Measurements from ENCODE around the gene PLEKHG1. TPM values are rescaled to one million over a fixed set of nuclear protein-coding genes. Genes with fewer than 3 reads are reported as not detected.

The PLEKHG1 gene
- total and polyA plus RNA-seq, 4 donors = 3.0 to 11.9 (median 5.2) TPM

GRCh38 chr6:150638267-150638666 lies 38.6 kb downstream of the PLEKHG1 start:
- WGBS = 69% methylated on average over 1 of the region's 1 CpG
- H3K27me3 ChIP-seq (ENCODE audit: control insufficient read depth in 4 of 4, insufficient read depth in 4 of 4, low read length in 3 of 4) = no peaks in the 10 kb centered on the region
- H3K36me3 ChIP-seq (ENCODE audit: control insufficient read depth in 4 of 4, insufficient read depth in 3 of 4, low read depth in 1 of 4, low read length in 3 of 4) = no peaks in the 10 kb centered on the region
- peak overlapping the region in 1 of 2 donors; percentile 6 for H3K27ac ChIP-seq (ENCODE audit: low read depth in 1 of 2, low read length in 2 of 2)
- no peak overlapping the region for H3K4me3 ChIP-seq (ENCODE audit: low read depth in 1 of 3, low read length in 3 of 3)
- H3K4me1 ChIP-seq (ENCODE audit: control insufficient read depth in 4 of 4, insufficient read depth in 4 of 4, low read length in 3 of 4) = peaks cover 8 to 39% (median 25%) of the 10 kb centered on the region in 4 donors
- no peak for DNase-seq (ENCODE audit: low spot score)
- TF ChIP-seq, protein P1, sequence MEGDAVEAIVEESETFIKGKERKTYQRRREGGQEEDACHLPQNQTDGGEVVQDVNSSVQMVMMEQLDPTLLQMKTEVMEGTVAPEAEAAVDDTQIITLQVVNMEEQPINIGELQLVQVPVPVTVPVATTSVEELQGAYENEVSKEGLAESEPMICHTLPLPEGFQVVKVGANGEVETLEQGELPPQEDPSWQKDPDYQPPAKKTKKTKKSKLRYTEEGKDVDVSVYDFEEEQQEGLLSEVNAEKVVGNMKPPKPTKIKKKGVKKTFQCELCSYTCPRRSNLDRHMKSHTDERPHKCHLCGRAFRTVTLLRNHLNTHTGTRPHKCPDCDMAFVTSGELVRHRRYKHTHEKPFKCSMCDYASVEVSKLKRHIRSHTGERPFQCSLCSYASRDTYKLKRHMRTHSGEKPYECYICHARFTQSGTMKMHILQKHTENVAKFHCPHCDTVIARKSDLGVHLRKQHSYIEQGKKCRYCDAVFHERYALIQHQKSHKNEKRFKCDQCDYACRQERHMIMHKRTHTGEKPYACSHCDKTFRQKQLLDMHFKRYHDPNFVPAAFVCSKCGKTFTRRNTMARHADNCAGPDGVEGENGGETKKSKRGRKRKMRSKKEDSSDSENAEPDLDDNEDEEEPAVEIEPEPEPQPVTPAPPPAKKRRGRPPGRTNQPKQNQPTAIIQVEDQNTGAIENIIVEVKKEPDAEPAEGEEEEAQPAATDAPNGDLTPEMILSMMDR (IDR thresholded peaks at IDR 0.05; ENCODE audit: low read depth, low read length, missing input control) = no peak
- no peak for TF ChIP-seq ATF3 (IDR thresholded peaks at IDR 0.05)
- no peak for TF ChIP-seq YY1 (IDR thresholded peaks at IDR 0.05)
- TF ChIP-seq HNF4G (IDR thresholded peaks at IDR 0.05) = no peak
- no peak for TF ChIP-seq JUND (IDR thresholded peaks at IDR 0.05)
- no peak for TF ChIP-seq EGR1 (IDR thresholded peaks at IDR 0.05; ENCODE audit: low read depth in 2 of 2)
- no peak for TF ChIP-seq FOXA1 (IDR thresholded peaks at IDR 0.05)
- TF ChIP-seq FOXA2 (IDR thresholded peaks at IDR 0.05) = peak; percentile 12
- TF ChIP-seq MAX (IDR thresholded peaks at IDR 0.05) = no peak
- peak; percentile 72 to 89 for TF ChIP-seq RXRA (IDR thresholded peaks at IDR 0.05)
- TF ChIP-seq, protein P2, sequence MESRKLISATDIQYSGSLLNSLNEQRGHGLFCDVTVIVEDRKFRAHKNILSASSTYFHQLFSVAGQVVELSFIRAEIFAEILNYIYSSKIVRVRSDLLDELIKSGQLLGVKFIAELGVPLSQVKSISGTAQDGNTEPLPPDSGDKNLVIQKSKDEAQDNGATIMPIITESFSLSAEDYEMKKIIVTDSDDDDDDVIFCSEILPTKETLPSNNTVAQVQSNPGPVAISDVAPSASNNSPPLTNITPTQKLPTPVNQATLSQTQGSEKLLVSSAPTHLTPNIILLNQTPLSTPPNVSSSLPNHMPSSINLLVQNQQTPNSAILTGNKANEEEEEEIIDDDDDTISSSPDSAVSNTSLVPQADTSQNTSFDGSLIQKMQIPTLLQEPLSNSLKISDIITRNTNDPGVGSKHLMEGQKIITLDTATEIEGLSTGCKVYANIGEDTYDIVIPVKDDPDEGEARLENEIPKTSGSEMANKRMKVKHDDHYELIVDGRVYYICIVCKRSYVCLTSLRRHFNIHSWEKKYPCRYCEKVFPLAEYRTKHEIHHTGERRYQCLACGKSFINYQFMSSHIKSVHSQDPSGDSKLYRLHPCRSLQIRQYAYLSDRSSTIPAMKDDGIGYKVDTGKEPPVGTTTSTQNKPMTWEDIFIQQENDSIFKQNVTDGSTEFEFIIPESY (IDR thresholded peaks at IDR 0.05) = no peak
- TF ChIP-seq TAF1 (conservative IDR thresholded peaks at IDR 0.05) = no peak
- no peak for TF ChIP-seq NR2F2 (IDR thresholded peaks at IDR 0.05)
- TF ChIP-seq GABPA (IDR thresholded peaks at IDR 0.05 in 1 of 2, conservative IDR thresholded peaks at IDR 0.05 in 1 of 2) = no peak
- TF ChIP-seq, protein P3, sequence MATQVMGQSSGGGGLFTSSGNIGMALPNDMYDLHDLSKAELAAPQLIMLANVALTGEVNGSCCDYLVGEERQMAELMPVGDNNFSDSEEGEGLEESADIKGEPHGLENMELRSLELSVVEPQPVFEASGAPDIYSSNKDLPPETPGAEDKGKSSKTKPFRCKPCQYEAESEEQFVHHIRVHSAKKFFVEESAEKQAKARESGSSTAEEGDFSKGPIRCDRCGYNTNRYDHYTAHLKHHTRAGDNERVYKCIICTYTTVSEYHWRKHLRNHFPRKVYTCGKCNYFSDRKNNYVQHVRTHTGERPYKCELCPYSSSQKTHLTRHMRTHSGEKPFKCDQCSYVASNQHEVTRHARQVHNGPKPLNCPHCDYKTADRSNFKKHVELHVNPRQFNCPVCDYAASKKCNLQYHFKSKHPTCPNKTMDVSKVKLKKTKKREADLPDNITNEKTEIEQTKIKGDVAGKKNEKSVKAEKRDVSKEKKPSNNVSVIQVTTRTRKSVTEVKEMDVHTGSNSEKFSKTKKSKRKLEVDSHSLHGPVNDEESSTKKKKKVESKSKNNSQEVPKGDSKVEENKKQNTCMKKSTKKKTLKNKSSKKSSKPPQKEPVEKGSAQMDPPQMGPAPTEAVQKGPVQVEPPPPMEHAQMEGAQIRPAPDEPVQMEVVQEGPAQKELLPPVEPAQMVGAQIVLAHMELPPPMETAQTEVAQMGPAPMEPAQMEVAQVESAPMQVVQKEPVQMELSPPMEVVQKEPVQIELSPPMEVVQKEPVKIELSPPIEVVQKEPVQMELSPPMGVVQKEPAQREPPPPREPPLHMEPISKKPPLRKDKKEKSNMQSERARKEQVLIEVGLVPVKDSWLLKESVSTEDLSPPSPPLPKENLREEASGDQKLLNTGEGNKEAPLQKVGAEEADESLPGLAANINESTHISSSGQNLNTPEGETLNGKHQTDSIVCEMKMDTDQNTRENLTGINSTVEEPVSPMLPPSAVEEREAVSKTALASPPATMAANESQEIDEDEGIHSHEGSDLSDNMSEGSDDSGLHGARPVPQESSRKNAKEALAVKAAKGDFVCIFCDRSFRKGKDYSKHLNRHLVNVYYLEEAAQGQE (IDR thresholded peaks at IDR 0.05) = no peak
- peak; percentile 11 to 38 for TF ChIP-seq HNF4A (conservative IDR thresholded peaks at IDR 0.05)
- TF ChIP-seq SP1 (IDR thresholded peaks at IDR 0.05) = peak; percentile 47
- peak in 1 of 2 donors; percentile 18 for TF ChIP-seq RAD21 (IDR thresholded peaks at IDR 0.05)
- no peak overlapping the region for H3K9ac ChIP-seq (ENCODE audit: low read depth in 1 of 2, low read length in 2 of 2)
- no peaks in the 10 kb centered on the region for H3K9me3 ChIP-seq (ENCODE audit: control insufficient read depth in 4 of 4, low read length in 3 of 4)

Data from liver (tissue), 9 donors.